NCI-H1694 treated with DMSO at 0.1 percent for 48 hours (cell line): ENCODE data around the gene RSPO1.

Source experiments
- DNase-seq: peaks from one replicate; lab custom pipeline; 2025; lab: John Stamatoyannopoulos, UW

RSPO1 gene

GRCh38 chr1:37656881-37657280 is 22.2 kb upstream of the RSPO1 start:
- no peak for DNase-seq

- no peak for DNase-seq
These were observed 21.3 kb upstream of the RSPO1 start for GRCh38 chr1:37656026-37656425.

- no peak for DNase-seq
These were observed 20.6 kb upstream of the RSPO1 start for GRCh38 chr1:37655274-37655673.

GRCh38 chr1:37653906-37654305 is 19.2 kb upstream of the RSPO1 start:
- DNase-seq, result no peak

- DNase-seq, result no peak
These were observed 18.3 kb upstream of the RSPO1 start for GRCh38 chr1:37652976-37653375.

GRCh38 chr1:37651803-37652202 is 17.1 kb upstream of the RSPO1 start:
- no peak for DNase-seq

GRCh38 chr1:37650721-37651120 is 16.0 kb upstream of the RSPO1 start:
- DNase-seq, result no peak

- no peak for DNase-seq
These were observed 15.5 kb upstream of the RSPO1 start for GRCh38 chr1:37650173-37650572.

- DNase-seq, result no peak
These were observed 12.6 kb upstream of the RSPO1 start for GRCh38 chr1:37647281-37647680.

GRCh38 chr1:37641059-37641458 is 6.4 kb upstream of the RSPO1 start:
- no peak for DNase-seq

GRCh38 chr1:37636435-37636834 is 1.7 kb upstream of the RSPO1 start:
- no peak for DNase-seq

GRCh38 chr1:37634992-37635902 is 555 bp upstream of the RSPO1 start:
- no peak for DNase-seq

- DNase-seq, result no peak
These were observed 801 bp downstream of the RSPO1 start for GRCh38 chr1:37633938-37634243.

GRCh38 chr1:37633040-37633937 is 1.4 kb downstream of the RSPO1 start:
- DNase-seq, result no peak

GRCh38 chr1:37631036-37631435 is 3.7 kb downstream of the RSPO1 start:
- no peak for DNase-seq

GRCh38 chr1:37630426-37631028 is 4.2 kb downstream of the RSPO1 start:
- DNase-seq, result no peak

GRCh38 chr1:37629726-37630425 is 4.8 kb downstream of the RSPO1 start:
- DNase-seq, result no peak

- no peak for DNase-seq
These were observed 5.7 kb downstream of the RSPO1 start for GRCh38 chr1:37629008-37629407.

GRCh38 chr1:37628026-37628556 is 6.6 kb downstream of the RSPO1 start:
- DNase-seq, result no peak

GRCh38 chr1:37622131-37622530 is 12.6 kb downstream of the RSPO1 start:
- DNase-seq, result no peak

- no peak for DNase-seq
These were observed 13.3 kb downstream of the RSPO1 start for GRCh38 chr1:37621326-37621870.

GRCh38 chr1:37620707-37621106 is 14.0 kb downstream of the RSPO1 start:
- DNase-seq, result no peak
